GM18498 (cell line): ENCODE data around the gene RSAD2.

Experiments
- ATAC-seq: cut with Tn5 transposase; IDR thresholded peaks from one replicate; pipeline ENCODE4 v1.9.1; 2021; ENCODE audit warnings: mild to moderate bottlenecking, moderate library complexity; ENCODE audit not compliant: unreplicated experiment

RSAD2 gene

DNA sequence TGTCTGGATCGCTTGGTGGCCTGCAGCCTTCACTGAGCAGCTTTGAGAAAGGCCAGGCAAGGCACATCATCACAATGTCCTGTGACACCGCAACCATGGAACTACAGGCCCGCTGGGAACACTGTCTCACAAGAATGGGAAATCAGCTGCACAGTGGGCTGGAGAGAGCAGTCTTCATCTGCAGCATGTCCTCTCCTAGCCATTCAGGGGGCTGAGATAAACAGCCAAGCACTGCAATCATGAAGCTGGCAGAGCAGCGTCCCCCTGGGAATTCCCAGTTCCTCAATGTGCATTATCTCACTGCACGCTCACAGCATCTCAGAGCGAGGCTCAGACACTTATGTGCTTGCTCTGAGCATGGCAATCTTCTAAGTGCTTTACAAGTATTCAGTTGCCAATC lies 13.8 kb upstream of the RSAD2 start:
- ATAC-seq = no peak

- ATAC-seq = no peak
These were observed 13.3 kb upstream of the RSAD2 start for GRCh38 chr2:6864231-6864754.

DNA sequence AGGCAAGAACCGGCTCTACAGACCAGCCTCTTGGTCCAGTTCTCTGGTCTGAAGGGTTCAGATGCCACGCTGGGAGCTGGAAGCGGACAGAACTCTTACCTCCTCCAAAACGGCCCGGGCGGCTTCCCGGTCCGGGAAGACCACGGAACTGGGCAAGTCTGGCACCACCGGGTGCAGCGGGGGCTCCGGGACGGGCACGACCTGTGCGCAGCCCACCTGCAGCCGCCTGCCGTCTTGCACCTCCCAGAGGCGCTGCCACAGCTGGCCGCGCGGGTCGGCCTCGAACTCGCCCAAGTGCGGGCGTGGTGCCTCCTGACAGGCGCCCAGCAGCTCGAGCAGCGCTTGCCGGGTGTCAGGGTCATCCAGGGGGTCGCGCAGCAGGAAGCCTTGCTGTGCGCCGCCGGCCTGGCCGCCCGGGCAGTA lies 12.6 kb upstream of the RSAD2 start:
- ATAC-seq = peak; percentile 28

- ATAC-seq = peak; percentile 82
These were observed 12.0 kb upstream of the RSAD2 start, which contains the start of gene CMPK2 for GRCh38 chr2:6865346-6866274. Gene CMPK2, minus strand, starts transcription at chr2:6865907. Its CDS starts 211 bp downstream, at chr2:6865696.

DNA sequence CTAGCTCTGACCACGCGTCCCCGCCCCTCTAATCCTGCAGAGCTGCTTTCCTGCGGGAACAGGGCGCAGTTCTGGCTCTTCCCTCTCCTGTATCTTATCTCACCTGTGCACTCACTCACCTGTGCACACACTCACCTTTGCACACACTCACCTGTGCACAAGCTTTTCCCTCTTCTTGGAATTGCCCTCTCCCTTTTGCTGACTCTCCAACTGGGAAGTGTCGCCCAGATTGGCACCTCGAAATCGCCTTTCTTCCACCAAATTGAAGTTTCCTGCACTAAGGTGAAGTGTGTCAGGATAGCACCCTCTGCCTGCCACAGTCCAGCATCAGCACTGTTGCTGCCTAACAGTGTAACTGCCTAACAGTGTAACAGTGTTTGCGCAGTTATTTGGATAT lies 11.3 kb upstream of the RSAD2 start:
- ATAC-seq = peak; percentile 37

DNA sequence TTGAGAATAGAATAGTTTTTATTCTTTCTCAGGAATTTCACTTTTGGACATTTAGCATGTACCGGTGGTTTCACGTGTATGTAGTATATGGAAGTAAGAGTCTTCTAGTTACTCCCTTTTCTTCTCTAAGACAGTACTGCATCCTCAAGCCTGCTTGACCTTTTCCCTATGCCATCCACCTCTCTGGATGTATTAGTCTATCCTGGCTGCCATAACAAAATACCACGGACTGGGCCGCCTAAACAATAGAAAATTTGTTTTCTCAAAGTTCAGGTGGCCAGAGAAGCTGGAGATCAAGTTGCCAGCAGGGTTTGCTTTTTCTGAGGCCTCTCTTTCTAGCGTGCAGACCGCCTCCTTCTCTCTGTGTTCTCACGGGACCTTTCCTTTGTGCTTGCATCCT lies 10.6 kb upstream of the RSAD2 start:
- ATAC-seq = no peak

DNA sequence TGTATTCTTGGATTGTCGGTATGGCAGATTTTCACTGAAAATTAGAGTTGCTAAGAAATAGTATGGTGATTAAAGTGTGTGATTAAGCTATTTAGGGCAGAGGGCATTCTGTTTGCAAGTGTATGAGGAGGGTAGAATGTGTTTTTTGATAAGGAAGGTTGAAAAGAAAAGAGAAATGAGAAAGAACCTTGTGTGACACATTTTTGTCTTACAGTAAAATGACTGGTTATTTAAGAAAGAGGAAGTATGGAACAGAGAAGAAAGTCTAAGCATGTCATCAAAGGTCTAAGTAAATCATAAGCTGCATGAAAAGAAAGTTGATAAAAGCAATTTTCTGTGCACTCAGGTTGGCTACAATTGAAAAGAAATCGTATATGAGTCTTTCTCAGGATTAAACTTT lies 5.2 kb upstream of the RSAD2 start:
- no peak for ATAC-seq

DNA sequence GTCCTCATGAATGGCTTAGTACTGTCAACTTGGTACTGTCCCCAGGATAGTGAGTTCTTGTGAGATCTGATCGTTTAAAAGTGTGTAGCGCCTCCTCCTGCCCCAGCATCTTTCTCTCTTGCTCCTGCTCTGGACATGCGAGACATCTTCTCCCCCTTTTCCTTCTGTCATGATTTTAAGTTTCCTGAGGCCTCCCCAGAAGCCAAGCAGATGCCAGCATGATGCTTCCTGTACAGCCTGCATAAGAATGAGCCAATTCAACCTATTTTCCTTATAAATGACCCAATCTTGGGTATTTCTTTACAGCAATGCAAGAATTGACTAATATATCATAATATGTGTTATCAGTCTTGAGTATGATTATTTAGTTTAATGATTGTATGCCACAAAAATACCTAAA lies 3.5 kb upstream of the RSAD2 start:
- no peak for ATAC-seq

- ATAC-seq = no peak
These were observed 1.3 kb upstream of the RSAD2 start for GRCh38 chr2:6876309-6876708.

DNA sequence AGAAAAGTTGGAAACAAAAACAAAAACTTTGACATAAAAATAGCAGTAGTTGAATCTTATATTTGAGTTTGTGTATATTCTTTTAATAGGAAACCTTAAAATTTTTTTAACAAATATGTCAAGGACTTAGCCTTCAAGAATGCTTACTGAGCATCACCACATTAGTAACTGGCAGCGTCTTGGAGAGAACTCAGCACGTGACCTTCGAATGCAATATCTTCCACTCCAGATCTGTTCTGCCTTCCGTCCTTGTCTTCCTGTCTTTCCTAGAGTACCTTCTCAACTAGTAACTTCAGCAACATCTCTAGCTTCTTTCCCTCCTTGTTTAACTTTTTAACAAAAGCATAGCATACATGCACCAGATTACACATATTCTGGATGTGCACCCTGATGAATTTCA lies 972 bp downstream of the RSAD2 start:
- no peak for ATAC-seq

GRCh38 chr2:6879011-6879410 lies 1.4 kb downstream of the RSAD2 start:
- no peak for ATAC-seq

GRCh38 chr2:6880200-6880733 lies 2.7 kb downstream of the RSAD2 start:
- ATAC-seq = no peak

GRCh38 chr2:6881046-6881445 lies 3.5 kb downstream of the RSAD2 start:
- ATAC-seq = no peak

DNA sequence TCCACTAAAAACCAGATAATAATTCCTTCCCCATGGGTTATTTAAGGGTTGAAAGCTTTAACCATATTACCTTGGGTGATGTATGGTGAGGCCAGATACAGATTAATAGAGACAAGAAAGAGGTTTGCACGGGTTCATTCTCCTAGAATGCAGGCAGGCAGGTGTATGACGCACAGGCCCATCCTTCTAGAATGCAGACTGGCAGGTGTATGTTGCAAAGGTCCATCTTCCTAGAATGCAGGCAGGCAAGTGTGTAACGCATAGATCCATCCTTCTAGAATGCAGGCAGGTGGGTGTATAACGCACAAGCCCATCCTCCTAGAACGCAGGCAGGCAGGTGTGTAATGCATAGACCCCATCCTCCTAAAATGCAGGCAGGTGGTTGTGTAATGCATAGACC lies 3.9 kb downstream of the RSAD2 start:
- no peak for ATAC-seq

- no peak for ATAC-seq
These were observed 6.0 kb downstream of the RSAD2 start for GRCh38 chr2:6883448-6884122.

DNA sequence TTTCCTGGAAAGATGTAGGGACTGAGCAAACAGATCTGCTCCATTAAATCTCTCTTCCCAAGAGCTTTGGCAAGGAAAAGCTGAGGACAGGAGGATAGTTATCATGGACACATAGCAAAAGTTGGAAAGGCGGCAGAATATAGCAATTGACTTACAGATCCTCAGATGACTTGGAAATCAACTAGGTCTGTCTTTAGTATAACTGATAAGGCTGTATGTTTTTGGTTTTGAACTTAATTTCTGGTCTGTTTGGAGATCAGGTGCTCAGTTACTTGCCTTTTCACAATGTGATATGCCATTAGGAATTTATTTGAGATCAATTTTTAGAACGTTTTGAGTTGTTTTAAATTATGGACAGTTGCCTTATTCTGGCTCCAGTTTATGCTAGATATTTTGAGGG lies 8.0 kb downstream of the RSAD2 start:
- ATAC-seq = no peak

DNA sequence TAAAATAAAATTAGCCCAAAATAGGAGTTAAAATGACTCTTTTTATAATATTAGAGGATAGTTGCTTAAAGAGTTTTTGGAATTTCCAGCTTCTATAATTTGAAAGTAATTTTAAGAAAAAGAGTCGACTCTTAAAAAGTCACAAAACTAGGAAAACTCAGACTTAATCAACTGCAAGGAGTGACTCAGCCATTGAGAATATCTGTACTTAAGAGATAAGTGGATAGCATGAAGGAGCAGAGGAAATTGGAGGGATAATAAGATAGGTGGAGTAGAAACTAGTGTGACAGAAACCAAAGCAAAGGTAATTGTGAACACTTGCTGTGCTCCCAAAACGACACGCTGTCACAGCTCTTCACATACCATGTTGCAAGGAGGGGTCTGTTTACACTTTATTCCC lies 8.4 kb downstream of the RSAD2 start:
- ATAC-seq = no peak

DNA sequence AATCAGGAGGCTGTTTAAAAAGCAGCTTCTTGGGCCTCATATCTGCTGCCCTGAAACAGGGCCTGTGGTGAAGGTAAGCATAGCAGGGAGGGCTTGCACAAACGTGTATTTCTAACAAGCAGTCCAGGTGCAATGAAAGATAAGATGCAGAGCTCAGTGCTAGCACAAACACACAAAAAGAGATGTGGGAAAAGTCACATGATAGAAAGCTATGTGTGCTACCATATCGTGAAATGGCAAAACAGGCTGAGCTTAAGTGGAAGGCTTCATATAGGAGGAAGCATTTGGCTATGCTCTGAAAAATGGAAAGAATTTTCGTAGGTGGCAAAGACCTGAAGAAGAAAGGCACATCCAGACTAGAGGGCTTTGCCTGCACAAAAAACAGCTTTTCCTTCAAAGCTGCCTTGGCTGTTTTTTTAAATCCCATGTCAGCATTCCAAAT lies 10.2 kb downstream of the RSAD2 start:
- no peak for ATAC-seq

- ATAC-seq = no peak
These were observed 11.1 kb downstream of the RSAD2 start for GRCh38 chr2:6888724-6889123.

DNA sequence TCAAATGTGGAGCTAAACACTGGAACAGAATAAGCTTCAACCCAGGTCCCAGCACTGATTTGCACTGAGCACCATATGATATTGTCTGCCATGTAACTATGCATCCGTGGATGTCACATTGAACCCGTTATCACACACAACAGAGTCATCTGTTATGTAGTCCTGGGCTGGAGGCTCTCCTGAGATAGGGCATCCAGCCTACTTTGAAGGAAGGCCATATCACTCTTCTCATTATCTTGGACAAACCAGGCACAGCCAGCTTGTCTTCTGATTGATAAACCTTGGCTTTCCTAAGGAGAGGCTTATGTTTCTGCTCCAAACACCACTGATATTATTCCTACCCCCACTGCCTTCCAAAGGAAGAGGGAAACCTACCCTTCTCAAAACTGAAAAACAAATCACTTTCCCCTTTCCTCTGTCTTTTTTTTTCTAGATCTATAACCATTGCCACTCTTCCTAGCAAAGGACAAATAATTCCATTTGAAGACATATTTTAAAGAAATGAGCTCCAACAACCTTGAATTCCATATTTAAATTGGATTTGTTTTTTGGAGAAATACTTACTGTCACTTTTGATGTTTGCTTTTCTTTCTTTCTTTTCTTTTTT lies 16.4 kb downstream of the RSAD2 start:
- no peak for ATAC-seq
